NT2/D1 (cell line): Measurements from ENCODE around the gene FAM107B.

Experiments
- DNase-seq: peaks from one replicate; pipeline ENCODE4 v3.0.0-alpha.2; 2011; ENCODE audit warnings: low read depth, low spot score
- H3K27me3 ChIP-seq: 2 replicates; pipeline ENCODE4 v1.6.0; 2011; ENCODE audit warnings: mild to moderate bottlenecking; ENCODE audit not compliant: insufficient read length, insufficient read depth
- H3K36me3 ChIP-seq: 2 replicates; pipeline ENCODE4 v1.6.1; 2011; ENCODE audit warnings: mild to moderate bottlenecking, low read length, mixed read lengths; ENCODE audit not compliant: insufficient read depth, insufficient read length
- H3K4me1 ChIP-seq: 2 replicates; pipeline ENCODE4 v1.5.1; 2011; ENCODE audit not compliant: insufficient read depth, insufficient read length
- H3K4me3 ChIP-seq: 2 replicates; pipeline ENCODE4 v1.5.1; 2011; ENCODE audit warnings: low read depth; ENCODE audit not compliant: insufficient read length
- H3K9ac ChIP-seq: 2 replicates; pipeline ENCODE4 v1.6.0; 2011; ENCODE audit warnings: low read depth; ENCODE audit not compliant: insufficient read length
- H3K9me3 ChIP-seq: 2 replicates; pipeline ENCODE4 v1.5.1; 2011; ENCODE audit warnings: mild to moderate bottlenecking, low read length; ENCODE audit not compliant: insufficient read depth
- SUZ12 ChIP-seq: IDR thresholded peaks from 2 replicates; pipeline ENCODE4 v1.6.1; 2011; ENCODE audit not compliant: insufficient read length, insufficient read depth; ENCODE audit errors: extremely low read depth
- YY1 ChIP-seq: IDR thresholded peaks from 2 replicates; pipeline ENCODE4 v1.6.1; 2011; ENCODE audit not compliant: insufficient read length, insufficient read depth
- ZNF274 ChIP-seq: IDR thresholded peaks from 2 replicates; pipeline ENCODE4 v1.6.1; 2011; ENCODE audit warnings: mild to moderate bottlenecking, low read depth, low read length

The FAM107B gene

GRCh38 chr10:14698111-14698828, 76.4 kb downstream of the FAM107B start:
- DNase-seq = no peak
- no peak for TF ChIP-seq YY1

GRCh38 chr10:14697281-14697680, 77.4 kb downstream of the FAM107B start:
- Histone ChIP-seq H3K9me3 (no peaks in the 10 kb centered on the region), H3K4me1 (no peaks in the 10 kb centered on the region), H3K9ac (no peak overlapping the region), H3K4me3 (no peak overlapping the region), H3K36me3 (no peaks in the 10 kb centered on the region), H3K27me3 (no peaks in the 10 kb centered on the region)
- no peak for DNase-seq
- TF ChIP-seq YY1 (no peak), ZNF274 (no peak), SUZ12 (no peak)

More at GRCh38 chr10:14698111-14698828, 76.4 kb downstream of the FAM107B start:
- H3K4me1 ChIP-seq = no peaks in the 10 kb centered on the region
- H3K9ac ChIP-seq = no peak overlapping the region
- H3K4me3 ChIP-seq = no peak overlapping the region
- H3K27me3 ChIP-seq = no peaks in the 10 kb centered on the region
- H3K36me3 ChIP-seq = no peaks in the 10 kb centered on the region
- H3K9me3 ChIP-seq = no peaks in the 10 kb centered on the region

- Histone ChIP-seq H3K9me3 (no peaks in the 10 kb centered on the region), H3K9ac (no peak overlapping the region), H3K4me3 (no peak overlapping the region), H3K4me1 (no peaks in the 10 kb centered on the region), H3K27me3 (no peaks in the 10 kb centered on the region), H3K36me3 (no peaks in the 10 kb centered on the region)
- no peak for DNase-seq
- TF ChIP-seq SUZ12 (no peak), YY1 (no peak), ZNF274 (no peak)
Measured at GRCh38 chr10:14696821-14697220, 77.9 kb downstream of the FAM107B start.

GRCh38 chr10:14695847-14696480, 78.7 kb downstream of the FAM107B start:
- Histone ChIP-seq H3K9me3 (no peaks in the 10 kb centered on the region), H3K4me1 (no peaks in the 10 kb centered on the region), H3K27me3 (no peaks in the 10 kb centered on the region), H3K4me3 (no peak overlapping the region), H3K36me3 (no peaks in the 10 kb centered on the region), H3K9ac (no peak overlapping the region)
- TF ChIP-seq ZNF274 = no peak
- no peak for TF ChIP-seq SUZ12
- no peak for TF ChIP-seq YY1
- DNase-seq = no peak

GRCh38 chr10:14693891-14694290, 80.8 kb downstream of the FAM107B start:
- no peak for DNase-seq
- no peak overlapping the region for H3K9ac ChIP-seq
- no peaks in the 10 kb centered on the region for H3K36me3 ChIP-seq
- no peak for TF ChIP-seq ZNF274
- H3K4me1 ChIP-seq = no peaks in the 10 kb centered on the region
- H3K9me3 ChIP-seq = no peaks in the 10 kb centered on the region
- H3K27me3 ChIP-seq = no peaks in the 10 kb centered on the region
- no peak overlapping the region for H3K4me3 ChIP-seq

- no peaks in the 10 kb centered on the region for H3K4me1 ChIP-seq
- no peaks in the 10 kb centered on the region for H3K36me3 ChIP-seq
- no peaks in the 10 kb centered on the region for H3K27me3 ChIP-seq
- H3K9me3 ChIP-seq = no peaks in the 10 kb centered on the region
- H3K9ac ChIP-seq = no peak overlapping the region
- TF ChIP-seq ZNF274 (no peak), SUZ12 (no peak), YY1 (no peak)
- no peak overlapping the region for H3K4me3 ChIP-seq
- DNase-seq = no peak
Measured at GRCh38 chr10:14692344-14693076, 82.2 kb downstream of the FAM107B start.

GRCh38 chr10:14691359-14691758, 83.3 kb downstream of the FAM107B start:
- H3K36me3 ChIP-seq = no peaks in the 10 kb centered on the region
- TF ChIP-seq YY1 (no peak), ZNF274 (no peak), SUZ12 (no peak)
- no peak for DNase-seq
- no peaks in the 10 kb centered on the region for H3K4me1 ChIP-seq
- no peak overlapping the region for H3K4me3 ChIP-seq
- no peaks in the 10 kb centered on the region for H3K27me3 ChIP-seq
- no peak overlapping the region for H3K9ac ChIP-seq
- no peaks in the 10 kb centered on the region for H3K9me3 ChIP-seq
